HepG2 (cell line): Measurements from ENCODE around the gene EIF3B.

Experiments
- ARNTL ChIP-seq: sonication (generic); formaldehyde crosslinking; IDR thresholded peaks from 2 replicates; pipeline ENCODE4 v1.4.0; 2020; ENCODE audit warnings: mild to moderate bottlenecking, missing genetic modification reagents
- CBX5 ChIP-seq: sonication (generic); formaldehyde crosslinking; IDR thresholded peaks from 2 replicates; pipeline ENCODE4 v1.4.0; 2020; ENCODE audit warnings: missing genetic modification reagents, borderline replicate concordance
- EZH2 ChIP-seq: conservative IDR thresholded peaks from 2 replicates; pipeline ENCODE4 v1.6.1; 2012; ENCODE audit warnings: mild to moderate bottlenecking, low read depth, low read length, moderate library complexity
- MEF2D ChIP-seq: sonication (generic); formaldehyde crosslinking; IDR thresholded peaks from 2 replicates; pipeline ENCODE4 v1.5.1; 2020; ENCODE audit warnings: mild to moderate bottlenecking, missing genetic modification reagents
- MXD4 ChIP-seq: IDR thresholded peaks from 2 replicates; pipeline ENCODE4 v1.6.1; 2016; ENCODE audit warnings: mild to moderate bottlenecking, missing biosample characterization, missing genetic modification reagents
- SRSF4 ChIP-seq: fragments of 200-400 bp; formaldehyde crosslinking; IDR thresholded peaks from one replicate; pipeline ENCODE4 v1.6.1; 2018; ENCODE audit warnings: mild to moderate bottlenecking, low read depth, low read length, moderate library complexity; ENCODE audit not compliant: poor library complexity, severe bottlenecking
- THYN1 ChIP-seq: sonication (generic); formaldehyde crosslinking; IDR thresholded peaks from 2 replicates; pipeline ENCODE4 v1.8.1; 2023; ENCODE audit warnings: low read depth, mild to moderate bottlenecking, moderate library complexity, missing genetic modification reagents, borderline replicate concordance
- ZFAT ChIP-seq: sonication (generic); formaldehyde crosslinking; conservative IDR thresholded peaks from 2 replicates; pipeline ENCODE4 v1.8.1; 2023; ENCODE audit warnings: missing genetic modification reagents, inconsistent platforms
- ZNF570 ChIP-seq: sonication (generic); formaldehyde crosslinking; IDR thresholded peaks from 2 replicates; pipeline ENCODE4 v1.4.0; 2020; ENCODE audit warnings: mild to moderate bottlenecking, missing genetic modification reagents, borderline replicate concordance
- TF ChIP-seq, protein P1 (sequence below): sonication (generic); formaldehyde crosslinking; IDR thresholded peaks from 2 replicates; pipeline ENCODE4 v1.8.1; 2023; ENCODE audit warnings: mild to moderate bottlenecking, missing genetic modification reagents
- TF ChIP-seq, protein P2 (sequence below): sonication (generic); formaldehyde crosslinking; IDR thresholded peaks from 2 replicates; pipeline ENCODE4 v1.5.0; 2020; ENCODE audit warnings: missing genetic modification reagents

DNA sequence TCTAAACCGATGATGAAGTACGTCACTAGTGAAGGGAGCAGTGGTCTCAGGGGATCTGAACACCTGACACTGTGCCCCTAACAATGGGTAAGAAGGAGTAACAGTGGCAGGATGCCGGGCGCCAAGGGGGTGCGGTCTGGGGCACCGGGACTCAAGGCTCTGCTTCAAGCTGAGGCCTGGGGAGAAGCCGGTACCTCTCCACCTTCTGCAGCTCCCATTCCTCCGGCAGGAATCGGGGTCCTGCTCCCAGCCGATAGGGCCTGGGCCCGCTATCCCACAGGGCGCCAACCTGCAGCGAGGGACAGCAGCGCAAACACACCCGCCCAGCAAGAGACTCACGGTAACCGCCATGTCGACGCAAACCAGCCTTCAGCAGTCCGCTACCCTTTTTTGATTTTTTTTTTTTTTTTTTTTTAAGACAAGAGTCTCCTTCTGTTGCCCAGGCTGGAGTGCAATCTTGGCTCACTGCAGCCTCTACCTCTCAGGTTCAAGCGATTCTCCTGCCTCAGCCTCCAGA lies 40.0 kb downstream of the EIF3B start:
- TF ChIP-seq MEF2D (CRISPR knock-in tag) (no peak), ZFAT (CRISPR knock-in tag) (no peak), ZNF570 (CRISPR knock-in tag) (no peak), ARNTL (CRISPR knock-in tag) (no peak), SRSF4 (no peak), THYN1 (CRISPR knock-in tag) (no peak), CBX5 (CRISPR knock-in tag) (no peak), EZH2 (no peak), MXD4 (CRISPR knock-in tag) (no peak)
- TF ChIP-seq, protein P1, sequence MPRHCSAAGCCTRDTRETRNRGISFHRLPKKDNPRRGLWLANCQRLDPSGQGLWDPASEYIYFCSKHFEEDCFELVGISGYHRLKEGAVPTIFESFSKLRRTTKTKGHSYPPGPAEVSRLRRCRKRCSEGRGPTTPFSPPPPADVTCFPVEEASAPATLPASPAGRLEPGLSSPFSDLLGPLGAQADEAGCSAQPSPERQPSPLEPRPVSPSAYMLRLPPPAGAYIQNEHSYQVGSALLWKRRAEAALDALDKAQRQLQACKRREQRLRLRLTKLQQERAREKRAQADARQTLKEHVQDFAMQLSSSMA (CRISPR knock-in tag) = no peak
- TF ChIP-seq, protein P2, sequence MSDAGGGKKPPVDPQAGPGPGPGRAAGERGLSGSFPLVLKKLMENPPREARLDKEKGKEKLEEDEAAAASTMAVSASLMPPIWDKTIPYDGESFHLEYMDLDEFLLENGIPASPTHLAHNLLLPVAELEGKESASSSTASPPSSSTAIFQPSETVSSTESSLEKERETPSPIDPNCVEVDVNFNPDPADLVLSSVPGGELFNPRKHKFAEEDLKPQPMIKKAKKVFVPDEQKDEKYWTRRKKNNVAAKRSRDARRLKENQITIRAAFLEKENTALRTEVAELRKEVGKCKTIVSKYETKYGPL = no peak
